RWPE1 (cell line): ENCODE measurements around the gene GALNT15.

ENCODE experiments used
- CTCF ChIA-PET: fragments of 350-600 bp; sonication (Branson Sonifier 250); formaldehyde crosslinking; extraction: SDS; loops from one replicate; lab custom pipeline; 2021; lab: Yijun Ruan, JAX
- POLR2A ChIA-PET: fragments of 400-600 bp; formaldehyde crosslinking; extraction: SDS; loops from one replicate; lab custom pipeline; 2020; ENCODE audit warnings: antibody characterized with exemption; ENCODE audit not compliant: low non-redundant PET; lab: Yijun Ruan, JAX
- DNase-seq: peaks from one replicate; pipeline ENCODE4 v3.0.0; 2012; ENCODE audit warnings: low spot score
- H3K27ac ChIP-seq: fragments of 450-650 bp; 2 replicates; pipeline ENCODE4 v1.5.1; 2017
- CTCF ChIP-seq: fragments of 450-650 bp; conservative IDR thresholded peaks from 2 replicates; pipeline ENCODE4 v1.5.1; 2017; ENCODE audit warnings: low read depth, mild to moderate bottlenecking

GALNT15 gene

GRCh38 chr3:16219777-16220176 is 45.3 kb downstream of the GALNT15 start:
- TF ChIP-seq CTCF: no peak
- ChIA-PET CTCF (no interaction called here), POLR2A (no interaction called here)
- H3K27ac ChIP-seq: no peak overlapping the region
- no peak for DNase-seq

GRCh38 chr3:16221990-16222389 is 47.5 kb downstream of the GALNT15 start:
- ChIA-PET CTCF (no interaction called here), POLR2A (no interaction called here)
- no peak for DNase-seq
- no peak for TF ChIP-seq CTCF
- no peak overlapping the region for H3K27ac ChIP-seq

GRCh38 chr3:16222547-16222946 is 48.1 kb downstream of the GALNT15 start:
- DNase-seq: no peak
- ChIA-PET CTCF (no interaction called here), POLR2A (no interaction called here)
- no peak overlapping the region for H3K27ac ChIP-seq
- TF ChIP-seq CTCF: no peak

- no peak overlapping the region for H3K27ac ChIP-seq
- CTCF ChIA-PET: no interaction called here
- TF ChIP-seq CTCF: no peak
- no peak for DNase-seq
- POLR2A ChIA-PET: no interaction called here
Measured at GRCh38 chr3:16224325-16224724, 49.8 kb downstream of the GALNT15 start.

GRCh38 chr3:16227566-16227965 is 53.1 kb downstream of the GALNT15 start:
- no peak for DNase-seq
- no peak for TF ChIP-seq CTCF
- POLR2A ChIA-PET: no interaction called here
- no peak overlapping the region for H3K27ac ChIP-seq
- CTCF ChIA-PET: no interaction called here

GRCh38 chr3:16229681-16230080 is 55.2 kb downstream of the GALNT15 start:
- no peak for DNase-seq
- CTCF ChIA-PET: no interaction called here
- H3K27ac ChIP-seq: no peak overlapping the region
- no peak for TF ChIP-seq CTCF
- POLR2A ChIA-PET: no interaction called here

- ChIA-PET CTCF (interaction anchor here (0.7 kb wide), 1 partner anchor 1932 kb away, joined by 4 read pairs; no protein-coding TSS in a partner anchor), POLR2A (no interaction called here)
- TF ChIP-seq CTCF: no peak
Measured at GRCh38 chr3:16231983-16232382, 57.5 kb downstream of the GALNT15 start.

More at GRCh38 chr3:16231983-16232382, 57.5 kb downstream of the GALNT15 start:
- DNase-seq: no peak
- no peak overlapping the region for H3K27ac ChIP-seq
